CD8-positive, alpha-beta memory T cell (primary cell): ENCODE data around the gene PREPL. TPM values are rescaled to one million over a fixed set of nuclear protein-coding genes. Genes with fewer than 3 reads are reported as not detected.

Experiments
- CTCF ChIA-PET: fragments of 350-600 bp; sonication (Branson Sonifier 250); formaldehyde crosslinking; loops from one replicate; lab custom pipeline; 2021; ENCODE audit warnings: antibody characterized with exemption; lab: Charles Lee
- POLR2A ChIA-PET: fragments of 350-600 bp; sonication (Branson Sonifier 250); formaldehyde crosslinking; loops from one replicate; lab custom pipeline; 2021; ENCODE audit warnings: antibody characterized with exemption; lab: Charles Lee
- DNase-seq, 5 donors: peaks; one replicate each; pipeline versions ENCODE4 v3.0.0 to v3.0.0-alpha.2; 2020 to 2022; ENCODE audit warnings: mixed read lengths in 1 of 5
- H3K27ac ChIP-seq: one replicate; pipeline ENCODE4 v1.7.0; 2013; ENCODE audit warnings: low read depth, mild to moderate bottlenecking, low read length, moderate library complexity
- H3K27me3 ChIP-seq: 2 replicates; pipeline ENCODE4 v1.7.0; 2013; ENCODE audit warnings: low read length, mild to moderate bottlenecking; ENCODE audit not compliant: insufficient read depth, poor library complexity, severe bottlenecking
- H3K36me3 ChIP-seq: 2 replicates; pipeline ENCODE4 v1.7.0; 2013; ENCODE audit warnings: mild to moderate bottlenecking, low read length, moderate library complexity; ENCODE audit not compliant: insufficient read depth
- H3K4me1 ChIP-seq: 2 replicates; pipeline ENCODE4 v1.7.0; 2013; ENCODE audit warnings: mild to moderate bottlenecking, low read length, moderate library complexity; ENCODE audit not compliant: insufficient read depth
- H3K4me3 ChIP-seq: 2 replicates; pipeline ENCODE4 v1.7.0; 2013; ENCODE audit warnings: mild to moderate bottlenecking, low read length
- H3K9me3 ChIP-seq: 2 replicates; pipeline ENCODE4 v1.7.0; 2013; ENCODE audit warnings: mild to moderate bottlenecking, low read length
- H3K27ac Mint-ChIP-seq, 8 donors: one replicate each; pipeline ENCODE4 v1.8.0; 2020 to 2021; ENCODE audit warnings: mixed read lengths in 8 of 8, mild to moderate bottlenecking in 6 of 8, inconsistent platforms in 3 of 8, moderate library complexity in 3 of 8
- H3K27me3 Mint-ChIP-seq, 2 donors: one replicate each; pipeline ENCODE4 v1.8.0; 2020 to 2021; ENCODE audit warnings: mixed read lengths in 2 of 2, mild to moderate bottlenecking in 1 of 2, moderate library complexity in 1 of 2
- H3K36me3 Mint-ChIP-seq, 3 donors: one replicate each; pipeline ENCODE4 v1.8.0; 2020 to 2021; ENCODE audit warnings: mixed read lengths in 3 of 3, inconsistent platforms in 1 of 3, mild to moderate bottlenecking in 1 of 3
- H3K4me1 Mint-ChIP-seq, 3 donors: one replicate each; pipeline ENCODE4 v1.8.0; 2020 to 2021; ENCODE audit warnings: mixed read lengths in 3 of 3, inconsistent platforms in 1 of 3, mild to moderate bottlenecking in 1 of 3
- H3K4me3 Mint-ChIP-seq, 7 donors: one replicate each; pipeline ENCODE4 v1.8.0; 2020 to 2021; ENCODE audit warnings: mixed read lengths in 7 of 7, mild to moderate bottlenecking in 6 of 7, moderate library complexity in 4 of 7, inconsistent platforms in 2 of 7
- H3K9me3 Mint-ChIP-seq, 5 donors: one replicate each; pipeline ENCODE4 v1.8.0; 2020 to 2022; ENCODE audit warnings: mixed read lengths in 5 of 5, mild to moderate bottlenecking in 3 of 5, moderate library complexity in 2 of 5, inconsistent platforms in 1 of 5
- polyA plus RNA-seq: library from polyadenylated mRNA; unstranded; fragments of 300-500 nt; fragmentation: Illumina TruSeq; gene quantifications from one replicate; pipeline ENCODE4 v1.2.3, GENCODE V29; 2021
- total RNA-seq, 2 experiments: library from RNA; stranded (reverse); gene quantifications; one replicate each; pipeline ENCODE4 v1.2.3, GENCODE V29; 2021

The PREPL gene
- total and polyA plus RNA-seq, 3 experiments from 2014 or later, result 21.1 to 37.5 (median 37.0) TPM

GRCh38 chr2:44325897-44326296, 35.4 kb downstream of the PREPL start:
- Mint-ChIP-seq H3K27me3 (no peaks in the 10 kb centered on the region), H3K4me1 (peaks cover 0 to 3% (median 2%) of the 10 kb centered on the region in 3 donors), H3K9me3 (no peaks in the 10 kb centered on the region), H3K4me3 (no peak overlapping the region), H3K36me3 (peaks cover 1 to 89% (median 32%) of the 10 kb centered on the region in 3 donors), H3K27ac (peak overlapping the region in 1 of 8 donors; percentile 43)
- Histone ChIP-seq H3K9me3 (no peaks in the 10 kb centered on the region), H3K4me3 (no peak overlapping the region), H3K4me1 (no peaks in the 10 kb centered on the region), H3K36me3 (peaks cover 37% of the 10 kb centered on the region), H3K27me3 (no peaks in the 10 kb centered on the region), H3K27ac (no peak overlapping the region)
- ChIA-PET CTCF (no interaction called here), POLR2A (no interaction called here)
- no peak for DNase-seq

DNA sequence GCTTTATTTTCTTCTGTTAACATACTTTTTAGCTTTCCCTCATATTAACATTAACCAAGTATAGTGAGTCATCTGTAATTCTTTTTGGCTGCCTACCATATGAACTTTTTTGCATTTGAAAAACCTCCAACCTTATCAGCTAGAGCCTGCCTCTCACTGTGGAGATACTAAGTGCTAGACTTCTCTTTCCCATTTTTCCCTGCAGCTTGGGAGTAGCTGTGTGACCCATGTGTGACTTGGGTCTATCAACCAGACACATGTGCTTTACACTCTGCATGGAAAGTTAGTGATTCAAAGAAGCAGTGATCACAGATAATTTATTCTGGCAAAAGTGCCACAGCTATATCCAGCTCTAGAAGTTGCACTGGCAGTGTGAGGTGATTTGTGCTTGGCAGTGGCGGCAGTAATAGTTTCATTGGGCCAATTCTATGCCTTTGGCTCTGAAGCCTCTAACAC, 36.3 kb downstream of the PREPL start:
- no peaks in the 10 kb centered on the region for H3K27me3 ChIP-seq
- Mint-ChIP-seq H3K4me3 (no peak overlapping the region), H3K4me1 (no peaks in the 10 kb centered on the region), H3K36me3 (peaks cover 3 to 91% (median 32%) of the 10 kb centered on the region in 3 donors), H3K27ac (no peak overlapping the region), H3K9me3 (no peaks in the 10 kb centered on the region), H3K27me3 (no peaks in the 10 kb centered on the region)
- H3K27ac ChIP-seq, result no peak overlapping the region
- ChIA-PET CTCF (no interaction called here), POLR2A (no interaction called here)
- no peak overlapping the region for H3K4me3 ChIP-seq
- peaks cover 43% of the 10 kb centered on the region for H3K36me3 ChIP-seq
- H3K4me1 ChIP-seq, result no peaks in the 10 kb centered on the region
- DNase-seq, result no peak
- H3K9me3 ChIP-seq, result no peaks in the 10 kb centered on the region

GRCh38 chr2:44321360-44321759, 39.9 kb downstream of the PREPL start:
- CTCF ChIA-PET, result no interaction called here
- peak overlapping the region in 1 of 8 donors; percentile 50 for H3K27ac Mint-ChIP-seq
- no peaks in the 10 kb centered on the region for H3K9me3 ChIP-seq
- DNase-seq, result no peak
- H3K27me3 Mint-ChIP-seq, result no peaks in the 10 kb centered on the region
- POLR2A ChIA-PET, result no interaction called here
- no peak overlapping the region for H3K27ac ChIP-seq
- no peaks in the 10 kb centered on the region for H3K9me3 Mint-ChIP-seq
- no peaks in the 10 kb centered on the region for H3K4me1 Mint-ChIP-seq
- H3K4me3 ChIP-seq, result no peak overlapping the region
- peaks cover 28% of the 10 kb centered on the region for H3K36me3 ChIP-seq
- no peak overlapping the region for H3K4me3 Mint-ChIP-seq
- no peaks in the 10 kb centered on the region for H3K4me1 ChIP-seq
- H3K36me3 Mint-ChIP-seq, result peaks cover 20 to 86% (median 33%) of the 10 kb centered on the region in 3 donors
- H3K27me3 ChIP-seq, result no peaks in the 10 kb centered on the region

- POLR2A ChIA-PET, result no interaction called here
- Histone ChIP-seq H3K27me3 (no peaks in the 10 kb centered on the region), H3K4me1 (no peaks in the 10 kb centered on the region), H3K36me3 (peaks cover 28% of the 10 kb centered on the region), H3K27ac (no peak overlapping the region), H3K4me3 (no peak overlapping the region), H3K9me3 (no peaks in the 10 kb centered on the region)
- Mint-ChIP-seq H3K4me1 (no peaks in the 10 kb centered on the region), H3K9me3 (no peaks in the 10 kb centered on the region), H3K27me3 (no peaks in the 10 kb centered on the region), H3K27ac (no peak overlapping the region), H3K36me3 (peaks cover 25 to 86% (median 37%) of the 10 kb centered on the region in 3 donors), H3K4me3 (no peak overlapping the region)
- no peak for DNase-seq
- CTCF ChIA-PET, result no interaction called here
Observed at GRCh38 chr2:44320832-44321231, 40.5 kb downstream of the PREPL start.

GRCh38 chr2:44315945-44316344, 45.3 kb downstream of the PREPL start:
- Histone ChIP-seq H3K4me3 (no peak overlapping the region), H3K9me3 (peaks cover under 1% of the 10 kb centered on the region), H3K27ac (no peak overlapping the region), H3K27me3 (no peaks in the 10 kb centered on the region), H3K4me1 (no peaks in the 10 kb centered on the region), H3K36me3 (peaks cover 11% of the 10 kb centered on the region)
- Mint-ChIP-seq H3K36me3 (peaks cover 47 to 80% (median 67%) of the 10 kb centered on the region in 3 donors), H3K27me3 (no peaks in the 10 kb centered on the region), H3K9me3 (peaks cover 11 to 21% (median 15%) of the 10 kb centered on the region in 5 donors), H3K27ac (no peak overlapping the region), H3K4me3 (no peak overlapping the region), H3K4me1 (no peaks in the 10 kb centered on the region)
- CTCF ChIA-PET, result no interaction called here
- POLR2A ChIA-PET, result no interaction called here
- DNase-seq, result no peak

DNA sequence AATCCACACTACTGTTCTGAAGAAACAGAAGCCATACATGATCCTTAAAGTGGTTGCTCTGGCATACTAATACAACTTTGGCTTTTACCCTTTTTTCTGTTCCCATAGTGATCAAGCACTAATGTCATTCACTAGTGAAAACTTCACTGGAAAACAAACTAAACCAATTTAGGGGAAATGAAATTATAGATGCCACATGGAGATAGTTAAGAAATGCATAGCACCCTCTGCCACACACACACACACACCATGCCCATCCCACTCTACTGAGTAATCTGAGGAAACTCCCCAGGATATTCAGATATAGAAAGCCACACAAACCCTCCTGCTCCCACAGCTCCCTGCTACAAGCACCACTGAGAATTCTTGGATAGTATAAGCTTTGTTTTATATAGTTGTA, 46.9 kb downstream of the PREPL start:
- H3K36me3 ChIP-seq, result peaks cover 5% of the 10 kb centered on the region
- ChIA-PET CTCF (no interaction called here), POLR2A (no interaction called here)
- Mint-ChIP-seq H3K27me3 (peaks cover 0 to 2% of the 10 kb centered on the region in 2 donors), H3K36me3 (peaks cover 42 to 72% (median 67%) of the 10 kb centered on the region in 3 donors), H3K4me1 (no peaks in the 10 kb centered on the region), H3K4me3 (no peak overlapping the region), H3K9me3 (peaks cover 21 to 29% (median 26%) of the 10 kb centered on the region in 5 donors), H3K27ac (peak overlapping the region in 1 of 8 donors; percentile 10)
- no peak overlapping the region for H3K27ac ChIP-seq
- H3K27me3 ChIP-seq, result no peaks in the 10 kb centered on the region
- H3K4me3 ChIP-seq, result no peak overlapping the region
- H3K9me3 ChIP-seq, result peaks cover 13% of the 10 kb centered on the region
- H3K4me1 ChIP-seq, result no peaks in the 10 kb centered on the region
- DNase-seq, result no peak

DNA sequence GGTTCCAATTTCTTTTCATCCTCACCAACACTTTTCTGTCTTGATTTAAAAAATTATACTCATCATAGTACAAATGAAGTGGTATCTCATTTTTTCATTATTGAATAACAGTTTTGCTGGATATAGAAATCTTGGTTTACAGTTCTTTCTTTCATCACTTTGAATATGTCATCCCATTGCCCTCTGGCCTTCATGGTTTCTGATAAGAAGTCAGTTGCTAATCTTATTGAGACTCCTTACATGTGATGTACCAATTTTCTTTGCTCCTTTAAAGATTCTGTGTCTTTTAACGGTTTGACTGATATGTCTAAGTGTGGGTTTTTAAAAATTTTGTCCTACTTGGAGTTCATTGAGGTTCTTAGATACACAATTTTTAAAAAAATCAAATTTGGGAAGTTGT, 51.0 kb downstream of the PREPL start:
- Histone ChIP-seq H3K27me3 (no peaks in the 10 kb centered on the region), H3K36me3 (peaks cover 5% of the 10 kb centered on the region), H3K9me3 (peaks cover 13% of the 10 kb centered on the region), H3K27ac (no peak overlapping the region), H3K4me3 (no peak overlapping the region), H3K4me1 (no peaks in the 10 kb centered on the region)
- DNase-seq, result no peak
- no peak overlapping the region for H3K4me3 Mint-ChIP-seq
- H3K4me1 Mint-ChIP-seq, result no peaks in the 10 kb centered on the region
- POLR2A ChIA-PET, result no interaction called here
- no peak overlapping the region for H3K27ac Mint-ChIP-seq
- H3K9me3 Mint-ChIP-seq, result peaks cover 28 to 46% (median 33%) of the 10 kb centered on the region in 5 donors
- CTCF ChIA-PET, result no interaction called here
- peaks cover 27 to 50% (median 37%) of the 10 kb centered on the region in 3 donors for H3K36me3 Mint-ChIP-seq
- H3K27me3 Mint-ChIP-seq, result peaks cover 0 to 2% of the 10 kb centered on the region in 2 donors

DNA sequence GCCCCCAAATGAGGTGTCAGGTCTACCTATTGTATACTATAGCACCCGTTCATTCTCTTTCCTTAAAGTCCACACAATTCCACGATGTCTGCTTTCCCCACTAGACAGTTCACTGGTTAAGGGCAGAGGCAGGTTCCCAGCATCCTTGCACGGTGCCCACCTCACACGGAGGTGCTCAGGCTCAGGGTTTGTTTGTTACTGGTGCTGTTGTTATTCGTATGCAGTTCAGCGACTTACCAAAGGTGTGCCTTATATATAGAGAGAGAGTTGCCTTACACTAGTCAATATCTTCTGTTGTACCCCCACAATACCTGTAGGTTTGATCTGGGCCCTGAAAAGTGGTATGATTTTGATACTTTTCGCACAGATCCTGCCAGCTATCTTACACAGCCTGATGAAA, 55.4 kb downstream of the PREPL start:
- no peak overlapping the region for H3K27ac Mint-ChIP-seq
- Histone ChIP-seq H3K9me3 (peaks cover 12% of the 10 kb centered on the region), H3K36me3 (no peaks in the 10 kb centered on the region), H3K27me3 (no peaks in the 10 kb centered on the region), H3K4me3 (no peak overlapping the region), H3K4me1 (no peaks in the 10 kb centered on the region), H3K27ac (no peak overlapping the region)
- CTCF ChIA-PET, result no interaction called here
- no peak for DNase-seq
- no peak overlapping the region for H3K4me3 Mint-ChIP-seq
- peaks cover 2 to 14% (median 3%) of the 10 kb centered on the region in 3 donors for H3K36me3 Mint-ChIP-seq
- H3K27me3 Mint-ChIP-seq, result peaks cover 2% of the 10 kb centered on the region in 2 donors
- H3K9me3 Mint-ChIP-seq, result peaks cover 12 to 35% (median 16%) of the 10 kb centered on the region in 5 donors
- POLR2A ChIA-PET, result no interaction called here
- no peaks in the 10 kb centered on the region for H3K4me1 Mint-ChIP-seq
